Measurements from ENCODE around the gene CDK13. TPM values are rescaled to one million over a fixed set of nuclear protein-coding genes. Genes with fewer than 3 reads are reported as not detected.
"Not testable (repeated sequence)": the region's sequence is repeated elsewhere in the genome, so short reads cannot be mapped to it uniquely, and the experiment has no call there.

Gene CDK13
- total and polyA plus RNA-seq, 9 of the 15 experiments (the other 6 are each of a cell fraction or from before 2014, with no cell fraction given): 9.8 to 46.1 (median 32.4) TPM

DNA sequence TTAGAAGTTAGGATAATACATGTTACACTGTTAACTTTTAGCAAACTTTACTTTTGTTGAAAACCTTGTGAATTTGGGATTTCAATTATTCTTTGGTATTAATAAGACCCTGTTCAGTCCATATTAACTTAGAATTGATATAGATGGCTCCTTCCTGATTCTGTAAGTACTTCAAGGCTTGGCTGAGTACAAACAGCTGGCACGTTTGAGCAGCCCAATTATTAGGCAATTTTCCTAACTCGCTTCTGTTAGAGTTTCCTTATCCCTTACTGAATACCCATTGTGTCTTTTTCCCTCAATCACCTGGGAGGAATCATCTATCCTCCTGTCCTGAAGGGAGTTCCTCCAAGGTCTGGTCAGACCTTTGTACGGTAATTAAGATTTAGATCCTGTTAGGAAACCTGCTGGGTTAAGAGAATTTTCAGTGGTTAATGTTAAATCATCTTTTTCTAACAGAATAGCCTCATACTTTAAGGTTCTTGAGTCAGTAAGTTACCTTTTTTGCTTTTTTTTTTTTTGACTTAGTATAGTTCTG, 195.6 kb downstream of the CDK13 start:
- BruUV-seq (replicated peaks); H2AFZ ChIP-seq (ENCODE audit: low read depth, low read length); H3K27ac ChIP-seq (ENCODE audit: extremely low read depth, low read depth, low read length); H3K36me3 ChIP-seq (ENCODE audit: control insufficient read depth, insufficient read depth, low read length); intact Hi-C loops (cut with micrococcal nuclease); H4K20me1 ChIP-seq (replicated peaks; ENCODE audit: control insufficient read depth, insufficient read depth, low read length); DNase-seq (ENCODE audit: extremely low read depth in 1 of 4, low spot score in 3 of 4); FAIRE-seq; H3K4me3 ChIP-seq; H3K9me1 ChIP-seq (ENCODE audit: control insufficient read depth, insufficient read depth, low read length); H3K4me1 ChIP-seq (replicated peaks in 1 of 2; ENCODE audit: control insufficient read depth in 2 of 2, insufficient read depth in 2 of 2, low read length in 2 of 2); in situ Hi-C loops (cut with MboI); POLR2A ChIA-PET; H3K4me2 ChIP-seq (ENCODE audit: insufficient read depth, low read length); H3K79me2 ChIP-seq (ENCODE audit: control insufficient read depth, insufficient read depth, low read length); H3K9me3 ChIP-seq (replicated peaks; ENCODE audit: control insufficient read depth, insufficient read depth, low read depth, low read length); H3K9ac ChIP-seq (ENCODE audit: insufficient read depth in 1 of 2, low read depth in 2 of 2, low read length in 2 of 2); CTCF ChIA-PET (ENCODE audit: low intra/inter-chr PET ratio); ATAC-seq: not testable (repeated sequence)
- 5% methylated on average over 3 of the region's 3 CpGs for WGBS (ENCODE audit: insufficient coverage, low coverage, missing lambda C conversion rate)
- peaks cover 2 to 11% of the 10 kb centered on the region in 2 experiments; a peak in 3 of 5 replicates for H3K27me3 ChIP-seq (ENCODE audit: control insufficient read depth in 2 of 2, insufficient read depth in 2 of 2, low read length in 2 of 2)

DNA sequence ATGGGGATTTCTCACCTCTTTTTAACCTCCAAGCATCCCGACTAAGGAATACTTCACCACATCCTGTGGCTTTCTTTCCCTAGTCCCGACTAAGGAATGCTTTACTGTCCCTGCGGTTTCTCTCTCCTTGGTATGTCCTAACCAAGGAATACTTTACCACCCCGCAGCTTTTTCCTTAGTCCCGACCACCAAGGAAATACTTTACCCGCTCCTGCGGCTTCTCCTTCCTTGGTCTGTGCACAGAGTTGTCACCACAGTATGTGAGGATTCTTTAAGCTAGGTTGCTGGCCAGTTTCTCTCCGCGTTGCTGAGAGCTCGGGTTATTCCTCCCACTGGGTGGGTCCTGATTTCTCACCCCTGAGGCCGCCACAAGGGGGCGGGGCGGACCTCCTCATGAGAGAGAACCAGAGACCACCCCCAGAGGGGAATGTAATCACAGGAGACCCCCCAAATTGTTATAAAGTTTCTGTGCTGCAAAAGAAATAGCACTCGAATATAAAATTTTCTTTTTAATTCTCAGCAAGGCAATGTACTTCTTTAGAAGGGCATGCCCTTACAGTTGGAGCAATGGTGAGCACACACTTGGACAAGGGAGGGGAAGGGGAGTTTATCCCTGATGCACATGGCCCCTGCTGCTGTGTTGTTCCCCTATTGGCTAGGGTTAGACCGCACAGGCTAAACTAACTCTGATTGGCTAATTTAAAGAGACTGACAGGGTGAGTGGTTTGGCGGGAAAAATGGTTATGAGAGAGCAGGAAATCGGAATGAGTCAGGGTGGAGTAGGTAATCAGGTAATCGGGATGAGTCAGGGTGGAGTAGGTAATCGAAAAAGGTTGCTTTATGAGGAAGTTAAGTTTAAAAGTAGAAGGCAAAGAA, 197.6 kb downstream of the CDK13 start:
- 9% methylated on average over 16 of the region's 19 CpGs for WGBS (ENCODE audit: insufficient coverage, low coverage, missing lambda C conversion rate)
- ATAC-seq: no peak
- H4K20me1 ChIP-seq (replicated peaks; ENCODE audit: control insufficient read depth, insufficient read depth, low read length): no peaks in the 10 kb centered on the region
- FAIRE-seq: no peak
- ChIA-PET POLR2A (no interaction called here), CTCF (ENCODE audit: low intra/inter-chr PET ratio) (no interaction called here)
- H2AFZ ChIP-seq (ENCODE audit: low read depth, low read length): no peak overlapping the region
- no TSS peak for BruUV-seq (replicated peaks)
- intact Hi-C loops (cut with micrococcal nuclease) (no loop called here), in situ Hi-C loops (cut with MboI) (no loop called here)
- H3K79me2 ChIP-seq (ENCODE audit: control insufficient read depth, insufficient read depth, low read length): no peaks in the 10 kb centered on the region
- no peak overlapping the region for H3K9ac ChIP-seq (ENCODE audit: insufficient read depth in 1 of 2, low read depth in 2 of 2, low read length in 2 of 2)
- H3K4me2 ChIP-seq (ENCODE audit: insufficient read depth, low read length): no peak overlapping the region
- no peaks in the 10 kb centered on the region for H3K9me1 ChIP-seq (ENCODE audit: control insufficient read depth, insufficient read depth, low read length)
- H3K4me1 ChIP-seq (replicated peaks in 1 of 2; ENCODE audit: control insufficient read depth in 2 of 2, insufficient read depth in 2 of 2, low read length in 2 of 2): no peaks in the 10 kb centered on the region
- no peak for DNase-seq (ENCODE audit: extremely low read depth in 1 of 4, low spot score in 3 of 4)
- no peaks in the 10 kb centered on the region for H3K9me3 ChIP-seq (replicated peaks; ENCODE audit: control insufficient read depth, insufficient read depth, low read depth, low read length)
- no peak overlapping the region for H3K4me3 ChIP-seq
- no peak overlapping the region for H3K27ac ChIP-seq (ENCODE audit: extremely low read depth, low read depth, low read length)
- peaks cover 6 to 11% of the 10 kb centered on the region in 2 experiments; a peak in 4 of 5 replicates for H3K27me3 ChIP-seq (ENCODE audit: control insufficient read depth in 2 of 2, insufficient read depth in 2 of 2, low read length in 2 of 2)
- no peaks in the 10 kb centered on the region for H3K36me3 ChIP-seq (ENCODE audit: control insufficient read depth, insufficient read depth, low read length)
- TF ChIP-seq ETV5 (CRISPR knock-in tag; IDR thresholded peaks at IDR 0.05; ENCODE audit: low read depth): no peak
- peak; percentile 58 for TF ChIP-seq MYBL2 (IDR thresholded peaks at IDR 0.05; ENCODE audit: low read depth)
- TF ChIP-seq MYBL2 (CRISPR knock-in tag; IDR thresholded peaks at IDR 0.05; ENCODE audit: borderline replicate concordance): no peak
- TF ChIP-seq BMI1 (IDR thresholded peaks at IDR 0.05; ENCODE audit: low read length): no peak
- TF ChIP-seq CBFA2T3 (IDR thresholded peaks at IDR 0.05): no peak
- peak in 1 of 2 experiments; percentile 17; a peak in 1 of 4 replicates for TF ChIP-seq TRIM24 (IDR thresholded peaks at IDR 0.05)
- no peak for TF ChIP-seq POLR2G (IDR thresholded peaks at IDR 0.05; ENCODE audit: low read depth, low read length)
- TF ChIP-seq CBX2 (IDR thresholded peaks at IDR 0.05; ENCODE audit: insufficient read depth, low read length, poor library complexity, severe bottlenecking): no peak
- TF ChIP-seq, protein P1, sequence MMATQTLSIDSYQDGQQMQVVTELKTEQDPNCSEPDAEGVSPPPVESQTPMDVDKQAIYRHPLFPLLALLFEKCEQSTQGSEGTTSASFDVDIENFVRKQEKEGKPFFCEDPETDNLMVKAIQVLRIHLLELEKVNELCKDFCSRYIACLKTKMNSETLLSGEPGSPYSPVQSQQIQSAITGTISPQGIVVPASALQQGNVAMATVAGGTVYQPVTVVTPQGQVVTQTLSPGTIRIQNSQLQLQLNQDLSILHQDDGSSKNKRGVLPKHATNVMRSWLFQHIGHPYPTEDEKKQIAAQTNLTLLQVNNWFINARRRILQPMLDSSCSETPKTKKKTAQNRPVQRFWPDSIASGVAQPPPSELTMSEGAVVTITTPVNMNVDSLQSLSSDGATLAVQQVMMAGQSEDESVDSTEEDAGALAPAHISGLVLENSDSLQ (IDR thresholded peaks at IDR 0.05): peak; percentile 84
- TF ChIP-seq, protein P2, sequence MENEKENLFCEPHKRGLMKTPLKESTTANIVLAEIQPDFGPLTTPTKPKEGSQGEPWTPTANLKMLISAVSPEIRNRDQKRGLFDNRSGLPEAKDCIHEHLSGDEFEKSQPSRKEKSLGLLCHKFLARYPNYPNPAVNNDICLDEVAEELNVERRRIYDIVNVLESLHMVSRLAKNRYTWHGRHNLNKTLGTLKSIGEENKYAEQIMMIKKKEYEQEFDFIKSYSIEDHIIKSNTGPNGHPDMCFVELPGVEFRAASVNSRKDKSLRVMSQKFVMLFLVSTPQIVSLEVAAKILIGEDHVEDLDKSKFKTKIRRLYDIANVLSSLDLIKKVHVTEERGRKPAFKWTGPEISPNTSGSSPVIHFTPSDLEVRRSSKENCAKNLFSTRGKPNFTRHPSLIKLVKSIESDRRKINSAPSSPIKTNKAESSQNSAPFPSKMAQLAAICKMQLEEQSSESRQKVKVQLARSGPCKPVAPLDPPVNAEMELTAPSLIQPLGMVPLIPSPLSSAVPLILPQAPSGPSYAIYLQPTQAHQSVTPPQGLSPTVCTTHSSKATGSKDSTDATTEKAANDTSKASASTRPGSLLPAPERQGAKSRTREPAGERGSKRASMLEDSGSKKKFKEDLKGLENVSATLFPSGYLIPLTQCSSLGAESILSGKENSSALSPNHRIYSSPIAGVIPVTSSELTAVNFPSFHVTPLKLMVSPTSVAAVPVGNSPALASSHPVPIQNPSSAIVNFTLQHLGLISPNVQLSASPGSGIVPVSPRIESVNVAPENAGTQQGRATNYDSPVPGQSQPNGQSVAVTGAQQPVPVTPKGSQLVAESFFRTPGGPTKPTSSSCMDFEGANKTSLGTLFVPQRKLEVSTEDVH (IDR thresholded peaks at IDR 0.05; ENCODE audit: low read depth, partially characterized antibody): peak; percentile 29
